HEK293T (cell line): ENCODE measurements around the gene DCHS2.

Source experiments
- ELF4 ChIP-seq: fragments of 450-650 bp; IDR thresholded peaks from 2 replicates; pipeline ENCODE4 v1.6.1; 2017; ENCODE audit warnings: antibody characterized with exemption
- FOXA1 ChIP-seq: fragments of 450-650 bp; IDR thresholded peaks from 2 replicates; pipeline ENCODE4 v1.6.1; 2016; ENCODE audit warnings: mild to moderate bottlenecking
- FOXM1 ChIP-seq: fragments of 450-650 bp; IDR thresholded peaks from 2 replicates; pipeline ENCODE4 v1.6.1; 2017; ENCODE audit warnings: mild to moderate bottlenecking, borderline replicate concordance
- NFRKB ChIP-seq: fragments of 450-650 bp; IDR thresholded peaks from 2 replicates; pipeline ENCODE4 v1.6.1; 2016; ENCODE audit warnings: mild to moderate bottlenecking, moderate library complexity
- SP1 ChIP-seq: fragments of 450-650 bp; IDR thresholded peaks from 2 replicates; pipeline ENCODE4 v1.6.1; 2017

DNA sequence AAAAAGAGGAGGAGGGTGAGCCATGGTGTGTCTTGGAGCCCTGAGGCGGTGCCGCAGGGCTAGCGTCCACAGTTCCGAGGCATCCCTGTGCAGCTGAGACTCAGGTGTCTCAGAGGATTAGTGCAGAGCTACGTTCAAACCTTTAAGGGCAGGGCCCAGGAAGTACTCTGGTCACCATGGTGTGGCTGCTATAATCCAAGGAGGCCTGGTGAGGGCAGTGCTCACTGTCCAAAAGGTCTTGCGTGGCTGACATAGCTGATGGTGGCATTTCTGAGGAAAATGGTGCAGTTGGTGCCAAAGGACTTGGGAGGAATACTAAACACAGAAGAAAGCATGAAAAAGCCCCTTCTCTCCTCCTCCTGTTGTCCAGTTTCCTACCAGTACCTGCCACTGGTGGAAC lies 146.9 kb downstream of the DCHS2 start:
- TF ChIP-seq FOXM1: no peak
- no peak for TF ChIP-seq ELF4
- no peak for TF ChIP-seq FOXA1
- TF ChIP-seq SP1: no peak
- TF ChIP-seq NFRKB: no peak
